ENCODE measurements around the gene GVQW3. TPM values are rescaled to one million over a fixed set of nuclear protein-coding genes. Genes with fewer than 3 reads are reported as not detected.

GVQW3 gene
- total RNA-seq, 2 experiments from 2014 or later = 1.7 to 2.1 TPM

- no peaks in the 10 kb centered on the region for H3K9me3 Mint-ChIP-seq
- no peak for DNase-seq
- H3K27me3 Mint-ChIP-seq (ENCODE audit: low read depth) = no peaks in the 10 kb centered on the region
- peaks cover 24% of the 10 kb centered on the region for H3K36me3 Mint-ChIP-seq (ENCODE audit: low read depth)
- intact Hi-C loops (cut with micrococcal nuclease) = no loop called here
- H3K27ac Mint-ChIP-seq = no peak overlapping the region
- H3K4me1 Mint-ChIP-seq (ENCODE audit: low read depth) = peaks cover 22% of the 10 kb centered on the region
- H3K4me3 Mint-ChIP-seq = no peak overlapping the region
- CTCF ChIA-PET = interaction anchor here (0.6 to 1.2 kb wide), 2 partner anchors 12 to 154 kb away, joined by 4 read pairs; no protein-coding TSS in a partner anchor
Measured at GRCh38 chr11:76362716-76363115, 18.4 kb upstream of the GVQW3 start.

DNA sequence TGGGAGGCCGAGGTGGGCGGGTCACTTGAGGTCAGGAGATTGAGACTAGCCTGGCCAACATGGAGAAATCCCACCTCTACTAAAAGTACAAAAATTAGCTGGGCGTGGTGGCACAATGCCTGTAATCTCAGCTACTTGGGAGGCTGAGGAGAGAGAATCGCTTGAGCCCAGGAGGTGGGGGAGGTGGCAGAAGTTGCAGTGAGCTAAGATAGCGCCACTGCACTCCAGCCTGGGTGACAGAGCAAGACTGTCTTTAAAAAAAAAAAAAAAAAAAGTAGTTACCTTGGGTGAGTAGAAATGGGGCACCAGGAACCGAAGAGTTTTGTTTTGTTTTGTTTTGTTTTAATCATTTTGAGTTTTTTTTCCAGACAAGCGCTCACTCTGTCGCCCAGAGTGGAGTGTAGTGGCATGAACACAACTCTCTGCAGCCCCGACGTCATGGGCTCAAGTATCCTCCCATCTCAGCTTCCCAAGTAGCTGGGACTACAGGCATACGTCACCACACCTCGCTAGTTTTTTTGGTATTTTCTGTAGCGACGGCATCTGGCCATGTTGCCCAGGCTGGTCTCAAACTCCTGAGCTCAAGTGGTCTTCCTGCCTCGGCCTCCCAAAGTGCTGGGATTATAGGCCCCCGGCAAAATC lies 16.0 kb upstream of the GVQW3 start:
- no peak overlapping the region for H3K27ac Mint-ChIP-seq
- no peaks in the 10 kb centered on the region for H3K27me3 Mint-ChIP-seq (ENCODE audit: low read depth)
- peaks cover 19% of the 10 kb centered on the region for H3K36me3 Mint-ChIP-seq (ENCODE audit: low read depth)
- DNase-seq = no peak
- no peaks in the 10 kb centered on the region for H3K9me3 Mint-ChIP-seq
- CTCF ChIA-PET = no interaction called here
- intact Hi-C loops (cut with micrococcal nuclease) = no loop called here
- H3K4me3 Mint-ChIP-seq = no peak overlapping the region
- peaks cover 40% of the 10 kb centered on the region for H3K4me1 Mint-ChIP-seq (ENCODE audit: low read depth)

GRCh38 chr11:76368490-76368889 lies 12.6 kb upstream of the GVQW3 start:
- Mint-ChIP-seq H3K27ac (no peak overlapping the region), H3K4me3 (no peak overlapping the region)

GRCh38 chr11:76369406-76369805 lies 11.7 kb upstream of the GVQW3 start:
- CTCF ChIA-PET = no interaction called here
- Mint-ChIP-seq H3K9me3 (no peaks in the 10 kb centered on the region), H3K36me3 (ENCODE audit: low read depth) (peaks cover 7% of the 10 kb centered on the region), H3K4me3 (no peak overlapping the region), H3K27me3 (ENCODE audit: low read depth) (no peaks in the 10 kb centered on the region), H3K27ac (no peak overlapping the region), H3K4me1 (ENCODE audit: low read depth) (peaks cover 50% of the 10 kb centered on the region)
- intact Hi-C loops (cut with micrococcal nuclease) = no loop called here
- no peak for DNase-seq

More at GRCh38 chr11:76368490-76368889, 12.6 kb upstream of the GVQW3 start:
- H3K27me3 Mint-ChIP-seq (ENCODE audit: low read depth) = no peaks in the 10 kb centered on the region
- peaks cover 44% of the 10 kb centered on the region for H3K4me1 Mint-ChIP-seq (ENCODE audit: low read depth)
- peaks cover 12% of the 10 kb centered on the region for H3K36me3 Mint-ChIP-seq (ENCODE audit: low read depth)
- H3K9me3 Mint-ChIP-seq = no peaks in the 10 kb centered on the region
- no peak for DNase-seq
- intact Hi-C loops (cut with micrococcal nuclease) = no loop called here
- CTCF ChIA-PET = no interaction called here

DNA sequence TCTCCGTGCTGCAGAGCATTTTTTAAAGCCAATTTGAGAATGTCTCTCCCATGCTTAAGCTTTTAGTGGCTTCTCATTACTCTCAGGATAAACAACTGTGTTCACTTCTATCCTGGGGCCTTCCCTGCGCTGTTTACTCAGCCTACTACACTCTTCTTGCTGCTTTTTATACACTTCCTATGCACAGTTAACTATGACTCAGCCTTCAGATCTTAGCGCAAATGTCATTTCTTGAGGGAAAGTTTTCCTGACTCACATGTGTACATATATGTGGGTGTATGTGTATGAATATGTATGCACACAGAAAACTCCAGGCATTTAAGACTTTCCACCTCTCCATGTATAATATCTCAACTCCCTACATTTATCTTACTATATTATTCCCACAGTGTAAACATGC lies 10.0 kb upstream of the GVQW3 start:
- intact Hi-C loops (cut with micrococcal nuclease) = loop anchor here (1.0 to 5.0 kb wide), 3 partner anchors 9 to 479 kb away; no protein-coding TSS in a partner anchor
- H3K4me3 Mint-ChIP-seq = no peak overlapping the region
- H3K27ac Mint-ChIP-seq = peak overlapping the region; percentile 62
- no peaks in the 10 kb centered on the region for H3K27me3 Mint-ChIP-seq (ENCODE audit: low read depth)
- peaks cover 55% of the 10 kb centered on the region for H3K4me1 Mint-ChIP-seq (ENCODE audit: low read depth)
- H3K36me3 Mint-ChIP-seq (ENCODE audit: low read depth) = no peaks in the 10 kb centered on the region
- CTCF ChIA-PET = no interaction called here
- H3K9me3 Mint-ChIP-seq = no peaks in the 10 kb centered on the region
- peak; percentile 72 for DNase-seq

DNA sequence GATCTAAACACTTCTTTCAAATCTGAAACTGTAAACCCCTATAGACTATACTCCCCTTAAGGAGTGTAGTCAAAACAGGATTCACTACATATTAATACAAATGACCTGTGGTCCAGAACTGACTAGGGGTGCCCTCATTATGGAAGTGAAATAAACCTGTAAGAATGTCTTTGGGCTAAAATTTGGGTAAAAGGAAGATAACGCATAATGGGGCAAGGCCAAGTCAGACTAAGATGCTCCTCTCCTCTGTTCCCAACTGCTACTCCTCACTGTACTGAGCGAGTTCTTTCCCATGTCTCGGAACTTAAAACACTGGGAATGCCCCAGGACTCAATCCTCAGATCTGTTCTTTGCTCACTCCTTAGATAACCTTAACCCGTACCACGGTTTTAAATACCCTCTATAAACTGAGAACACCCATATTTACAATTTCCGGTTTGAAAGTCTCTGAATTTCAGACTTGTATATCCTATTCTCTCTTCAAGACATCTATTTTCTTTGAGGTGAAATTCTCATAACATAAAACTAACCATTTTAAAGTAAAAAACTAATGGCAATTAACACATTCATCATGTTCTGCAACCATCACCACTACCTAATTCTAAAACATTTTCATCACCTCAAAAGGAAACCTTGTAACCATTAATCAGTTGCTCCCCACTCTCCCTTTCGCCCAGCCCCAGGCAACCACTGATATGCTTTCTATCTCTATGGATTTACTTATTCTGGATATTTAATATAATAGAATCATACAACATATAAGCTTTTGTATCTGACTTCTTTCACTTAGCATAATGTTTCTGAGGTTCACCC lies 4.2 kb upstream of the GVQW3 start:
- H3K9me3 Mint-ChIP-seq = no peaks in the 10 kb centered on the region
- peaks cover 64% of the 10 kb centered on the region for H3K4me1 Mint-ChIP-seq (ENCODE audit: low read depth)
- intact Hi-C loops (cut with micrococcal nuclease) = no loop called here
- H3K36me3 Mint-ChIP-seq (ENCODE audit: low read depth) = peaks cover 3% of the 10 kb centered on the region
- no peak overlapping the region for H3K4me3 Mint-ChIP-seq
- CTCF ChIA-PET = no interaction called here
- DNase-seq = no peak
- no peak overlapping the region for H3K27ac Mint-ChIP-seq
- H3K27me3 Mint-ChIP-seq (ENCODE audit: low read depth) = no peaks in the 10 kb centered on the region

DNA sequence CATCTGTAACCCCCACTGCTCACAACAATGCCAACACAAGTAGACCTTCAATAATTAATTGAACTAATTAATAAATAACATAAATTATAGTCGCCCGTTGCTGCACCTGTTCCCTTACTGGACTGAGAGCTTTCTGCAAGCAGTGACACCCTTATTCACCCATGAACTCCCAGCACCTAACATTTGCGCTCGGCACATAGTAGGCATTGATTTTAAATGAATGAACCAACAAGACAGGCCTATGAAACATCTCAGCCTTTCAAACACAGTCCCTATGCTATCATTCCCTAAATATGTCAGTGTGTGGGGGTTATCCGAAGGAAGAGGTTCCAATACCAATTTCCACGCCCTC lies 1.3 kb upstream of the GVQW3 start:
- Mint-ChIP-seq H3K27ac (peak overlapping the region; percentile 91), H3K9me3 (no peaks in the 10 kb centered on the region), H3K36me3 (ENCODE audit: low read depth) (peaks cover 7% of the 10 kb centered on the region), H3K4me1 (ENCODE audit: low read depth) (peaks cover 63% of the 10 kb centered on the region), H3K4me3 (peak overlapping the region; percentile 91), H3K27me3 (ENCODE audit: low read depth) (no peaks in the 10 kb centered on the region)
- CTCF ChIA-PET = no interaction called here
- no peak for DNase-seq
- intact Hi-C loops (cut with micrococcal nuclease) = loop anchor here (1.0 to 5.0 kb wide), 5 partner anchors 8 to 1441 kb away; partner anchors contain the start of genes AAMDC, ACER3, RSF1 and UVRAG

DNA sequence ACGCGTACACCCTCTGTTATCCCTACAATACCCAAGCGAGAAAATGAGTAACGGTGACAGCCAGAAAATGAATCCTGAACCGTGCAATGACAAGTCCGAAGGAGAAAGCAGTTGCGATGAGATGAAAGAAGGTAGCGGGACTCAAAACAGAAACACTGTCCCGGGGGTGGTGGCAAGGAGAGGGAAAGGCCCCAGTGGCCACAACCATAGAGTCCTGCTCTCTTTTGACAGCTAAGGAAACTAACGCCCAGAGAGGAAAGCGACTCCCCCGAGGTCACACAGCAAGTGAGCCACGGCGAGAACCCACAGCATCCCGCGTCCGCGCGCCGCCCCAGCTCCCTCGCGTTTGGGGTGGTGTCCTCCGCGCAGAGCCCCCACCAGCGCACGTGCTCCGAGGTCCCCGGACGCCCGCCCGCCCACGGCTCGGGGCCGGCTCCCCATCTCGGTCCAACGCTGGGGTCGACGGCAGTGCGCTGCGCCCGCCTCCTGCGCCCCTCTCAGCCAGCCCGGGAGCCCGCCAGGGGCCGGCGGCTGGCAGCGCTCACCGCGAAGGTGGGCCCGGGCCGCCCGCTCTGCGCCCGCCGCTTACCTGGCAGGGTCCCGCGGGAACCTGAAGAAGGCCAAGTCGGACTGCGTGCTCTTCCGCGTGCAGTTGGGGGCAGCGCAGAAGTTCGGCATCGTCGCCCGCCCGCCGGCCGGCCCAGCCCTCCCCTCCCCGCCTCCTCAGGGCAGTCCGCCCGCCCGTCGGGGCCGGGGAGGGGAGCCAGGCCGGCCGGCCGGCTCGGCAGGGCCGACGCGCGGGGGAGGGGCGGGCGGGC lies 755 bp upstream of the GVQW3 start:
- Mint-ChIP-seq H3K4me3 (peak overlapping the region; percentile 91), H3K36me3 (ENCODE audit: low read depth) (peaks cover 7% of the 10 kb centered on the region), H3K27ac (peak overlapping the region; percentile 91), H3K4me1 (ENCODE audit: low read depth) (peaks cover 61% of the 10 kb centered on the region), H3K9me3 (no peaks in the 10 kb centered on the region), H3K27me3 (ENCODE audit: low read depth) (no peaks in the 10 kb centered on the region)
- DNase-seq = peak; percentile 82
- CTCF ChIA-PET = no interaction called here
- intact Hi-C loops (cut with micrococcal nuclease) = loop anchor here (1.0 to 5.0 kb wide), 5 partner anchors 9 to 1440 kb away; partner anchors contain the start of genes AAMDC, ACER3, RSF1 and UVRAG

DNA sequence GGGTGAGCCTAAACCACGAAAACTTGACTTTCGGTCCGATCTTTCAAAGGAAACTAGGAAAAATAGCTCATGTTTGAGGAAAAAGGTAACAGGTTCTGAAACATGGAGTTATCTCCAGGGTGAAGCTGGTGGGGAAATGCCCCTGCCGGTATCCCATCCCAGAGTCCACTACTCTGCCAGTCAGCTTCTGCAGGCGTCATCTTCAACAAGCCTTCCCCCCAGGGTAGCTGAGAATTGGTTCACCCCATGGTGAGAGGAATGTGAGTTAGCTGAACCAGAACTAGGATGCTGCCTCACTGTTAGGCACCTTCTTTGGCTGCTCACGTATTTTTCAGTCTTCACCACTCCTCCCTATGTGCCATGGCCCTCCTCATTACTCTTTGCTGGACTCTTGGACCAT lies 1.1 kb downstream of the GVQW3 start:
- Mint-ChIP-seq H3K4me3 (peak overlapping the region; percentile 87), H3K27ac (no peak overlapping the region), H3K27me3 (ENCODE audit: low read depth) (no peaks in the 10 kb centered on the region), H3K4me1 (ENCODE audit: low read depth) (peaks cover 47% of the 10 kb centered on the region), H3K36me3 (ENCODE audit: low read depth) (peaks cover 7% of the 10 kb centered on the region), H3K9me3 (no peaks in the 10 kb centered on the region)
- no peak for DNase-seq
- CTCF ChIA-PET = interaction anchor here (0.6 to 1.3 kb wide), 2 partner anchors 59 to 416 kb away, joined by 3 to 6 read pairs; no protein-coding TSS in a partner anchor
- intact Hi-C loops (cut with micrococcal nuclease) = loop anchor here (5.0 kb wide), 2 partner anchors 40 to 480 kb away; partner anchors contain the start of gene ACER3

- Mint-ChIP-seq H3K27me3 (ENCODE audit: low read depth) (no peaks in the 10 kb centered on the region), H3K9me3 (no peaks in the 10 kb centered on the region), H3K4me3 (no peak overlapping the region), H3K36me3 (ENCODE audit: low read depth) (peaks cover 4% of the 10 kb centered on the region), H3K4me1 (ENCODE audit: low read depth) (peaks cover 25% of the 10 kb centered on the region), H3K27ac (no peak overlapping the region)
- no peak for DNase-seq
- intact Hi-C loops (cut with micrococcal nuclease) = no loop called here
- CTCF ChIA-PET = no interaction called here
Measured at GRCh38 chr11:76385903-76386302, 4.8 kb downstream of the GVQW3 start.

DNA sequence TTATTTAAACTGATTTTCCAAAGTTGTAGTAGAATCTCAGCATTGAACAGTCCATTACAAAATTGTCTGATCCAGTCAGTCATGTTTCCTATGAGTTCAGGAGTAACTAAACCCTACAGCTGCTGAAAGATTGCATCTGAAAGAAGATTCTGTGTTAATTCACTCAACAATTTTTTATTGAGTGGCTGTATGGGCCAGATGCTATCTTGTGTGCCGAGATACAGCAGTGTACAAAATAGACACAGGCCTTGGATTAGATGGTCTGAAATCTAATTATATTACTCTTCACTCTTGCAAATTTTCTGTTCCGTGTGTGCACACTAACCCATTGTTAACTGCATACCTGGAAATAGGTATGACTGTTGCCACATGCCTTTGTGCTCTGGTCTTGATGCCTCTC lies 7.3 kb downstream of the GVQW3 start:
- no peak overlapping the region for H3K27ac Mint-ChIP-seq
- H3K4me1 Mint-ChIP-seq (ENCODE audit: low read depth) = peaks cover 6% of the 10 kb centered on the region
- CTCF ChIA-PET = no interaction called here
- no peak overlapping the region for H3K4me3 Mint-ChIP-seq
- H3K27me3 Mint-ChIP-seq (ENCODE audit: low read depth) = no peaks in the 10 kb centered on the region
- peaks cover 4% of the 10 kb centered on the region for H3K36me3 Mint-ChIP-seq (ENCODE audit: low read depth)
- intact Hi-C loops (cut with micrococcal nuclease) = no loop called here
- DNase-seq = no peak
- H3K9me3 Mint-ChIP-seq = no peaks in the 10 kb centered on the region

- CTCF ChIA-PET = no interaction called here
- Mint-ChIP-seq H3K4me1 (ENCODE audit: low read depth) (no peaks in the 10 kb centered on the region), H3K27ac (no peak overlapping the region), H3K27me3 (ENCODE audit: low read depth) (no peaks in the 10 kb centered on the region), H3K36me3 (ENCODE audit: low read depth) (no peaks in the 10 kb centered on the region), H3K4me3 (no peak overlapping the region), H3K9me3 (no peaks in the 10 kb centered on the region)
- no peak for DNase-seq
- intact Hi-C loops (cut with micrococcal nuclease) = no loop called here
Measured at GRCh38 chr11:76391021-76391420, 9.9 kb downstream of the GVQW3 start.
